GM23248 (cell line): ENCODE results near the gene ATF1. TPM values are rescaled to one million over a fixed set of nuclear protein-coding genes. Genes with fewer than 3 reads are reported as not detected.
"Not testable (repeated sequence)": the region's sequence is repeated elsewhere in the genome, so short reads cannot be mapped to it uniquely, and the experiment has no call there.

Experiments used
- DNase-seq: peaks from one replicate; pipeline ENCODE4 v3.0.0-alpha.2; 2015
- H2AFZ ChIP-seq: fragments of 200-600 bp; sonication (generic); 2 replicates; pipeline ENCODE4 v1.6.1; 2016; ENCODE audit warnings: antibody characterized with exemption
- H3F3A ChIP-seq: fragments of 200-600 bp; sonication (generic); 2 replicates; pipeline ENCODE4 v1.6.1; 2016; ENCODE audit warnings: mild to moderate bottlenecking, antibody characterized with exemption, mixed run types; ENCODE audit not compliant: insufficient read depth
- H3K27ac ChIP-seq: fragments of 200-600 bp; sonication (generic); 2 replicates; pipeline ENCODE4 v1.5.1; 2016; ENCODE audit warnings: mild to moderate bottlenecking
- H3K27me3 ChIP-seq: fragments of 200-600 bp; sonication (generic); replicated peaks from 2 replicates; pipeline ENCODE4 v1.6.1; 2016; ENCODE audit warnings: mild to moderate bottlenecking; ENCODE audit not compliant: insufficient read depth
- H3K36me3 ChIP-seq: fragments of 200-600 bp; sonication (generic); 2 replicates; pipeline ENCODE4 v1.6.1; 2016; ENCODE audit warnings: low read depth, mild to moderate bottlenecking
- H3K4me1 ChIP-seq: fragments of 200-600 bp; sonication (generic); 2 replicates; pipeline ENCODE4 v1.6.1; 2016; ENCODE audit warnings: mild to moderate bottlenecking; ENCODE audit not compliant: insufficient read depth
- H3K4me2 ChIP-seq: fragments of 200-600 bp; sonication (generic); one replicate; pipeline ENCODE4 v1.6.1; 2016; ENCODE audit warnings: mild to moderate bottlenecking; ENCODE audit not compliant: unreplicated experiment
- H3K4me3 ChIP-seq: fragments of 200-600 bp; sonication (generic); 2 replicates; pipeline ENCODE4 v1.5.1; 2016; ENCODE audit warnings: mild to moderate bottlenecking
- H3K79me2 ChIP-seq: fragments of 200-600 bp; sonication (generic); 2 replicates; pipeline ENCODE4 v1.6.1; 2016; ENCODE audit warnings: mild to moderate bottlenecking; ENCODE audit not compliant: insufficient read depth
- H3K9ac ChIP-seq: fragments of 200-600 bp; sonication (generic); 2 replicates; pipeline ENCODE4 v1.6.1; 2016; ENCODE audit warnings: mild to moderate bottlenecking
- H3K9me2 ChIP-seq: fragments of 200-600 bp; sonication (generic); 2 replicates; pipeline ENCODE4 v1.6.1; 2016; ENCODE audit warnings: mixed run types, mild to moderate bottlenecking, moderate library complexity; ENCODE audit not compliant: insufficient read depth
- H3K9me3 ChIP-seq: fragments of 200-600 bp; sonication (generic); one replicate; pipeline ENCODE4 v1.6.1; 2017; ENCODE audit warnings: low read depth
- H4K20me1 ChIP-seq: fragments of 200-600 bp; sonication (generic); 2 replicates; pipeline ENCODE4 v1.6.0; 2016; ENCODE audit not compliant: insufficient read depth
- EZH2 ChIP-seq: fragments of 200-600 bp; sonication (generic); IDR thresholded peaks from 2 replicates; pipeline ENCODE4 v1.6.1; 2018; ENCODE audit warnings: antibody characterized with exemption, mild to moderate bottlenecking; ENCODE audit not compliant: insufficient read depth, poor library complexity, severe bottlenecking
- EZH2phosphoT487 ChIP-seq: fragments of 200-600 bp; sonication (generic); IDR thresholded peaks from 2 replicates; pipeline ENCODE4 v1.6.1; 2018; ENCODE audit warnings: antibody characterized with exemption, moderate library complexity, mild to moderate bottlenecking, low read depth; ENCODE audit not compliant: insufficient read depth
- WGBS, 2 experiments: methylation state at CpG; one replicate each; pipeline ENCODE4 v1.1.6; 2015 to 2017; ENCODE audit warnings: low lambda C conversion rate in 2 of 2, low coverage in 1 of 2; ENCODE audit errors: missing lambda C conversion rate in 2 of 2; 5-methylcytosine and 5-hydroxymethylcytosine counted together
- in situ Hi-C: fragments of 300-500 bp; cut with MboI; formaldehyde crosslinking; loops from 2 replicates; pipeline ENCODE4 v1.15.0; 2020
- polyA plus RNA-seq: library from polyadenylated mRNA; unstranded; fragments of >200 nt; fragmentation: Nextera tagmentation; extraction: Ambion mirVana; gene quantifications from 2 replicates; pipeline ENCODE4 v1.2.1, GENCODE V29; 2016
- total RNA-seq: library from RNA; depleted of rRNA; stranded (reverse); fragments of >200 nt; shearing (Covaris generic); gene quantifications from 2 replicates; pipeline ENCODE4 v1.2.3, GENCODE V29; 2014

Gene ATF1
- total and polyA plus RNA-seq, 2 experiments from 2014 or later = 24.0 to 30.6 TPM

DNA sequence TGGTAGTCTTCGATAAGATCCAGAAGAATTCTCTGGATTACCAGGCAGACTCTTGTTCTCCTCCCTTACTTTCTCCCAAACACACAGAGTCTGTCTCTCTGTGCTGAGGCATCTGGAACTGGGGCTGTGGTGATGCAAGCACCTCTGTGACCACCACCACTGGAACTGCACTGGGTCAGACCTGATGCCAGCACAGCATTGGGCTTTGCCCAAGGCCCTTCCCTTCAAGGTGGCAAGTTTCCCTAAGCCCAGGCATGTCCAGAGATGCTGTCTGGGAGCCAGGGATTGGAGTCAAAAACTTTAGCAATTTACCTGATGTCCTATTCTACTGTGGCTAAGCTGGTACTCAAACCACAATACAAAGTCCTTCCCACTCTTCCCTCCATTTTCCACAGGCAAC is 64.2 kb downstream of the ATF1 start:
- TF ChIP-seq EZH2 = no peak
- no peak for TF ChIP-seq EZH2phosphoT487
- H3K9me3 ChIP-seq = no peaks in the 10 kb centered on the region
- no peak overlapping the region for H3K27ac ChIP-seq
- H3K9me2 ChIP-seq = no peaks in the 10 kb centered on the region
- H3K4me3 ChIP-seq = no peak overlapping the region
- no peaks in the 10 kb centered on the region for H3K27me3 ChIP-seq
- peaks cover 15% of the 10 kb centered on the region for H3F3A ChIP-seq
- no peaks in the 10 kb centered on the region for H4K20me1 ChIP-seq
- no peaks in the 10 kb centered on the region for H3K79me2 ChIP-seq
- DNase-seq = no peak
- no peak overlapping the region for H2AFZ ChIP-seq
- no peaks in the 10 kb centered on the region for H3K36me3 ChIP-seq
- no peak overlapping the region for H3K4me2 ChIP-seq
- H3K9ac ChIP-seq = no peak overlapping the region
- in situ Hi-C loops = no loop called here
- WGBS, 2 experiments = 100% methylated on average over 1 of the region's 1 CpG
- peaks cover 4% of the 10 kb centered on the region; the same call in 1 of the 2 replicates for H3K4me1 ChIP-seq

DNA sequence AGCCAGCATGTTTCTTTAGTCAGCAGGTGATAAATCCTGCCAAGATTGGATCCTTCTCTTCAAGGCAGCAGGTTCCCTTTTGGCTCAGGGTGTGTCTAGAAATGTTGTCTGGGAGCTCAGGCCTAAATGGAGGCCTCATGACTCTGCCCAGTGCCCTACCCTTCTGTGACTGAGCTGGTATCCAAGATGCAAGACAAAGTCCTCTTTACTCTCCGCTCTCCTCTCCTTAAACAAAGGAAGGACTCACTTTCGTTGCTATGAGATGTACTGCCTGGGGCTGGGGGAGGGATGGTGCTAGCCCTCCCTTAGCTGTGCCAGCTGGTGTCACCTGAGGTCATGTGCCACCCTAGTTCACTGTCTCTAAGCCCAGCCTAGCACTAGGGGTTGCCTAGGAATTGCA is 65.0 kb downstream of the ATF1 start:
- H3K79me2 ChIP-seq = no peaks in the 10 kb centered on the region
- H3K27ac ChIP-seq = no peak overlapping the region
- H2AFZ ChIP-seq = no peak overlapping the region
- H3K27me3 ChIP-seq = no peaks in the 10 kb centered on the region
- H3K4me1 ChIP-seq = peaks cover 4% of the 10 kb centered on the region; the same call in 1 of the 2 replicates
- no peaks in the 10 kb centered on the region for H3K9me3 ChIP-seq
- H3F3A ChIP-seq = peaks cover 12% of the 10 kb centered on the region
- no peak for DNase-seq
- H4K20me1 ChIP-seq = no peaks in the 10 kb centered on the region
- no peak for TF ChIP-seq EZH2
- no peak for TF ChIP-seq EZH2phosphoT487
- H3K4me3 ChIP-seq = no peak overlapping the region
- H3K9ac ChIP-seq = no peak overlapping the region
- 86 to 100% methylated on average over 2 of the region's 2 CpGs for WGBS, 2 experiments
- in situ Hi-C loops = no loop called here
- no peaks in the 10 kb centered on the region for H3K36me3 ChIP-seq
- no peaks in the 10 kb centered on the region for H3K9me2 ChIP-seq
- no peak overlapping the region for H3K4me2 ChIP-seq

DNA sequence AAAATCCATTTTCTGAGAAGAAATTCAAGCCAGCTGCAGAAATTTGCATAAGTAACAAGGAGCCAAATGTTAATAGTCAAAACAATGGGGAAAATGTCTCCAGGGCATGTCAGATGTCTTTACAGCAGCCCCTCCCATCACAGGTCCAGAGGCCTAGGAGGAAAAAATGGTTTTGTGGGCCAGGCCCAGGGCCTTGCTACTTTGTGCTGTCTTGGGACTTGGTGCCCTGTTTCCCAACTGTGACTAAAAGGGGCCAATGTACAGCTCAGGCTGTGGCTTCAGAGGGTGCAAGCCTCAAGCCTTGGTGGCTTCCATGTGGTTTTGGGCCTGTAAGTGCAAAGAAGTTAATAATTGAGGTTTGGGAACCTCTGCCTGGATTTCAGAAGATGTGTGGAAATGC is 69.9 kb downstream of the ATF1 start:
- H3K27ac ChIP-seq, H3K27me3 ChIP-seq, in situ Hi-C loops: not testable (repeated sequence)

DNA sequence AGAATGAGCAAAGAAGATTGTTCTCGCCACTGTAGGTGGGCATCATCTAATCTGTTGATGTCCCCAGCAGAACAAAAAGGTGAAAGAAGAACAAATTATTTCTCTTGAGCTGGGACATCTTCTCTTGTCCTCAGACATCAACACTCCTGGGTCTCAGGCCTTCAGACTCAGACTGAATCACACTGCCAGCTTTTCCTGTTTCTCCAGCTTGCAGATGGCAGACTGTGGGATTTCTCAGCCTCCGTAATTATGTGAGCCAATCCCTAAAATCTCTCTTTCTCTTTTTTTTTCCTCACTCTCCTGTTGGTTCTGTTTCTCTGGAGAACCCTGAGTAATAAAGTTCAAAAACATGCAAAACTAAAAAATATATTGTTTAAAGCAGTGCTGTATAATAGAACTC is 75.1 kb downstream of the ATF1 start:
- Histone ChIP-seq H3K36me3 (no peaks in the 10 kb centered on the region), H3K4me3 (no peak overlapping the region), H4K20me1 (no peaks in the 10 kb centered on the region), H3K27me3 (no peaks in the 10 kb centered on the region; the same call in 1 of the 2 replicates), H3K27ac (no peak overlapping the region), H3K9me3 (no peaks in the 10 kb centered on the region), H3K4me1 (0 out of 2 replicates have a peak, but pooled peaks cover 7% of the 10 kb centered on the region), H3F3A (peaks cover 10% of the 10 kb centered on the region; the same call in 1 of the 2 replicates), H3K9ac (no peak overlapping the region), H2AFZ (peak overlapping the region; percentile 28; the same call in 1 of the 2 replicates), H3K79me2 (no peaks in the 10 kb centered on the region), H3K9me2 (no peaks in the 10 kb centered on the region), H3K4me2 (no peak overlapping the region)
- TF ChIP-seq EZH2 (no peak), EZH2phosphoT487 (no peak)
- DNase-seq = peak; percentile 36
- in situ Hi-C loops = no loop called here
- 58 to 61% methylated on average over 2 of the region's 2 CpGs for WGBS, 2 experiments

More for the DNA sequence above, 69.9 kb downstream of the ATF1 start:
- H3K4me2 ChIP-seq, H3K9ac ChIP-seq, DNase-seq, H3K79me2 ChIP-seq, H3K9me2 ChIP-seq, H3F3A ChIP-seq, H3K9me3 ChIP-seq, H3K4me1 ChIP-seq, H3K36me3 ChIP-seq, H3K4me3 ChIP-seq, H2AFZ ChIP-seq, H4K20me1 ChIP-seq: not testable (repeated sequence)
